H1 (cell line): Measurements from ENCODE around the gene MYO5A. TPM values are rescaled to one million over a fixed set of nuclear protein-coding genes. Genes with fewer than 3 reads are reported as not detected.

ENCODE experiments used
- CTCF ChIA-PET: fragments of 300-600 bp; sonication (Branson Sonifier 250); formaldehyde crosslinking; loops from one replicate; lab custom pipeline; 2021; ENCODE audit not compliant: partially characterized antibody; lab: Charles Lee
- POLR2A ChIA-PET: fragments of 300-600 bp; sonication (Branson Sonifier 250); formaldehyde crosslinking; loops from one replicate; lab custom pipeline; 2021; ENCODE audit warnings: inconsistent platforms; ENCODE audit not compliant: partially characterized antibody; lab: Charles Lee
- DNase-seq, 2 experiments: peaks; one replicate each; pipeline versions ENCODE4 v3.0.0 to v3.0.0-alpha.2; 2010 to 2022; ENCODE audit warnings: low spot score in 2 of 2, low read depth in 1 of 2, mixed read lengths in 1 of 2
- FAIRE-seq: peaks from 2 replicates; lab custom pipeline; 2011; peaks lifted over from hg19 to GRCh38; lab: Jason Lieb, UNC
- H2AFZ ChIP-seq: 2 replicates; pipeline ENCODE4 v1.8.1; 2012; ENCODE audit warnings: low read length, inconsistent platforms
- H2AK5ac ChIP-seq: 2 replicates; pipeline ENCODE4 v1.6.1; 2013; ENCODE audit warnings: low read depth, low read length
- H2BK120ac ChIP-seq: replicated peaks from 2 replicates; pipeline ENCODE3; 2013; ENCODE audit warnings: low read depth, low read length, inconsistent platforms
- H2BK12ac ChIP-seq: 2 replicates; pipeline ENCODE4 v1.6.1; 2013; ENCODE audit warnings: low read depth, low read length
- H2BK15ac ChIP-seq: 2 replicates; pipeline ENCODE4 v1.6.1; 2013; ENCODE audit warnings: low read length
- H2BK20ac ChIP-seq: 2 replicates; pipeline ENCODE4 v1.6.1; 2013; ENCODE audit warnings: low read length
- H2BK5ac ChIP-seq: 2 replicates; pipeline ENCODE4 v1.6.1; 2013; ENCODE audit warnings: low read depth, low read length
- H3K14ac ChIP-seq: 2 replicates; pipeline ENCODE4 v1.6.1; 2013; ENCODE audit warnings: inconsistent platforms; ENCODE audit not compliant: insufficient read length
- H3K18ac ChIP-seq: 2 replicates; pipeline ENCODE4 v1.6.1; 2013; ENCODE audit warnings: low read length; ENCODE audit errors: extremely low read depth
- H3K23ac ChIP-seq: 2 replicates; pipeline ENCODE4 v1.6.1; 2013; ENCODE audit warnings: inconsistent platforms; ENCODE audit not compliant: insufficient read length
- H3K23me2 ChIP-seq: 2 replicates; pipeline ENCODE4 v1.6.1; 2013; ENCODE audit warnings: low read depth, low read length
- H3K27ac ChIP-seq: 2 replicates; pipeline ENCODE4 v1.6.1; 2011; ENCODE audit warnings: low read depth, low read length, inconsistent platforms
- H3K27me3 ChIP-seq, 4 experiments: replicated peaks in 1 of 4; 1 replicate in 1 of 4; 2 replicates in 3 of 4; pipeline versions ENCODE4 v1.6.1 to v1.8.1; 2011 to 2013; ENCODE audit warnings: low read length in 3 of 4, mild to moderate bottlenecking in 3 of 4, inconsistent platforms in 2 of 4, mixed read lengths in 2 of 4, moderate library complexity in 1 of 4; ENCODE audit not compliant: control insufficient read depth in 3 of 4, insufficient read depth in 3 of 4; ENCODE audit errors: extremely low read depth in 1 of 4
- H3K36me3 ChIP-seq, 4 experiments: 2 replicates each; pipeline versions ENCODE4 v1.6.1 to v1.8.1; 2011 to 2013; ENCODE audit warnings: mild to moderate bottlenecking in 4 of 4, low read length in 3 of 4, moderate library complexity in 2 of 4, control low read depth in 1 of 4, inconsistent platforms in 1 of 4; ENCODE audit not compliant: insufficient read depth in 4 of 4, control insufficient read depth in 2 of 4
- H3K4ac ChIP-seq: replicated peaks from 2 replicates; pipeline ENCODE3; 2013; ENCODE audit warnings: low read length, low read depth, mixed read lengths, inconsistent platforms; ENCODE audit not compliant: insufficient read length
- H3K4me1 ChIP-seq, 4 experiments: replicated peaks in 1 of 4; 1 replicate in 1 of 4; 2 replicates in 3 of 4; pipeline versions ENCODE4 v1.6.1 to v1.8.1; 2011 to 2013; ENCODE audit warnings: low read length in 3 of 4, inconsistent platforms in 2 of 4, mixed read lengths in 1 of 4; ENCODE audit not compliant: insufficient read depth in 4 of 4, control insufficient read depth in 3 of 4
- H3K4me2 ChIP-seq, 2 experiments: 2 replicates each; pipeline versions ENCODE4 v1.6.1 to v1.8.1; 2011 to 2013; ENCODE audit warnings: low read depth in 2 of 2, low read length in 2 of 2, control low read depth in 1 of 2, inconsistent platforms in 1 of 2, mild to moderate bottlenecking in 1 of 2; ENCODE audit not compliant: insufficient read depth in 1 of 2
- H3K4me3 ChIP-seq, 4 experiments: fragments of 200-600, 300-600 bp in 1 of 4; sonication (generic), shearing (Covaris generic), sonication (Bioruptor Twin) in 1 of 4; 2 replicates each; pipeline versions ENCODE4 v1.5.1 to v1.8.1; 2011 to 2016; ENCODE audit warnings: low read length in 4 of 4, low read depth in 3 of 4, control low read depth in 2 of 4, inconsistent platforms in 2 of 4, mild to moderate bottlenecking in 2 of 4, mixed read lengths in 1 of 4, moderate library complexity in 1 of 4; ENCODE audit not compliant: insufficient read depth in 2 of 4; ENCODE audit errors: extremely low read depth in 1 of 4
- H3K56ac ChIP-seq: replicated peaks from 2 replicates; pipeline ENCODE3; 2013; ENCODE audit warnings: low read depth, mild to moderate bottlenecking, mixed read lengths, low read length, inconsistent platforms; ENCODE audit not compliant: insufficient read length
- H3K79me1 ChIP-seq: 2 replicates; pipeline ENCODE4 v1.6.1; 2013; ENCODE audit warnings: low read depth, low read length, control low read depth
- H3K79me2 ChIP-seq, 2 experiments: 2 replicates each; pipeline versions ENCODE4 v1.6.1 to v1.8.1; 2012 to 2013; ENCODE audit warnings: low read length in 2 of 2, mild to moderate bottlenecking in 2 of 2, inconsistent platforms in 1 of 2; ENCODE audit not compliant: insufficient read depth in 2 of 2, control insufficient read depth in 1 of 2
- H3K9ac ChIP-seq, 4 experiments: replicated peaks in 1 of 4; 1 replicate in 1 of 4; 2 replicates in 3 of 4; pipeline versions ENCODE4 v1.6.1 to v1.8.1; 2011 to 2013; ENCODE audit warnings: low read depth in 3 of 4, low read length in 3 of 4, control low read depth in 2 of 4, mild to moderate bottlenecking in 2 of 4, moderate library complexity in 2 of 4, inconsistent platforms in 1 of 4; ENCODE audit errors: extremely low read depth in 1 of 4
- H3K9me3 ChIP-seq, 2 experiments: 2 replicates each; pipeline versions ENCODE4 v1.6.1 to v1.8.1; 2012 to 2013; ENCODE audit warnings: mild to moderate bottlenecking in 2 of 2, moderate library complexity in 2 of 2, control low read depth in 1 of 2, inconsistent platforms in 1 of 2, low read depth in 1 of 2, low read length in 1 of 2, mixed read lengths in 1 of 2; ENCODE audit not compliant: insufficient read depth in 2 of 2
- H4K20me1 ChIP-seq, 2 experiments: replicated peaks in 1 of 2; 2 replicates each; pipeline versions ENCODE3 to v1.8.1; 2011 to 2013; ENCODE audit warnings: inconsistent platforms in 2 of 2, low read length in 2 of 2, mild to moderate bottlenecking in 1 of 2; ENCODE audit not compliant: insufficient read depth in 2 of 2, control insufficient read depth in 1 of 2
- H4K5ac ChIP-seq: 2 replicates; pipeline ENCODE4 v1.6.1; 2013; ENCODE audit warnings: low read length, low read depth, mixed read lengths, inconsistent platforms; ENCODE audit not compliant: insufficient read length
- H4K8ac ChIP-seq: 2 replicates; pipeline ENCODE4 v1.8.0; 2013; ENCODE audit warnings: mild to moderate bottlenecking, moderate library complexity, low read length, inconsistent platforms; ENCODE audit not compliant: insufficient read depth; ENCODE audit errors: extremely low read depth
- H4K91ac ChIP-seq: replicated peaks from 2 replicates; pipeline ENCODE3; 2013; ENCODE audit warnings: low read length, mixed read lengths, inconsistent platforms; ENCODE audit not compliant: insufficient read length
- HDAC6 ChIP-seq: IDR thresholded peaks from one replicate; pipeline ENCODE4 v1.7.1; 2012; ENCODE audit warnings: low read depth, mild to moderate bottlenecking, inconsistent platforms, low read length, moderate library complexity
- JUND ChIP-seq: IDR thresholded peaks from 2 replicates; pipeline ENCODE4 v1.6.1; 2011; ENCODE audit warnings: mild to moderate bottlenecking, improper control_type of control experiment, low read length
- SP1 ChIP-seq: IDR thresholded peaks from 2 replicates; pipeline ENCODE4 v1.6.1; 2011; ENCODE audit warnings: low read depth, low read length
- SUZ12 ChIP-seq: fragments of 200-600 bp; sonication (generic); IDR thresholded peaks from 2 replicates; pipeline ENCODE4 v1.6.1; 2012; ENCODE audit warnings: mild to moderate bottlenecking, inconsistent platforms, low read length, moderate library complexity, mixed read lengths
- WGBS, 2 experiments: shearing (Covaris generic) in 1 of 2; methylation state at CpG; one replicate each; pipeline versions ENCODE4 v1.1.6 to v1.1.7; 2013 to 2015; ENCODE audit warnings: low lambda C conversion rate in 2 of 2, mixed read lengths in 2 of 2, inconsistent platforms in 1 of 2, low coverage in 1 of 2, missing lambda C conversion rate in 1 of 2; ENCODE audit not compliant: insufficient replicate concordance in 2 of 2, insufficient coverage in 1 of 2, insufficient read length in 1 of 2; ENCODE audit errors: extremely low coverage in 1 of 2, missing lambda C conversion rate in 1 of 2; 5-methylcytosine and 5-hydroxymethylcytosine counted together
- polyA plus RNA-seq, 7 experiments: library from polyadenylated mRNA; depleted of rRNA in 3 of 7; stranded (reverse) in 5 of 7; unstranded in 2 of 7; fragments of >200 nt in 5 of 7; fragments of 200-250 nt in 2 of 7; gene quantifications; 1 replicate in 5 of 7; 2 replicates in 1 of 7; 4 replicates in 1 of 7; pipeline versions ENCODE4 v1.2.1 to v1.2.3, GENCODE V29; 2011 to 2013; ENCODE audit warnings: missing spikeins in 2 of 7, mixed read lengths in 2 of 7
- total RNA-seq: library from RNA; stranded (reverse); fragmentation: NEBNext Ultra II Directional; extraction: Animal tissue kit (Norgen Biotek cat#: 25700); gene quantifications from 2 replicates; pipeline ENCODE4 v1.2.1, GENCODE V29; 2021

The MYO5A gene
- total and polyA plus RNA-seq, 2 of the 8 experiments (the other 6 are each of a cell fraction or from before 2014, with no cell fraction given), result 11.4 to 24.7 TPM

DNA sequence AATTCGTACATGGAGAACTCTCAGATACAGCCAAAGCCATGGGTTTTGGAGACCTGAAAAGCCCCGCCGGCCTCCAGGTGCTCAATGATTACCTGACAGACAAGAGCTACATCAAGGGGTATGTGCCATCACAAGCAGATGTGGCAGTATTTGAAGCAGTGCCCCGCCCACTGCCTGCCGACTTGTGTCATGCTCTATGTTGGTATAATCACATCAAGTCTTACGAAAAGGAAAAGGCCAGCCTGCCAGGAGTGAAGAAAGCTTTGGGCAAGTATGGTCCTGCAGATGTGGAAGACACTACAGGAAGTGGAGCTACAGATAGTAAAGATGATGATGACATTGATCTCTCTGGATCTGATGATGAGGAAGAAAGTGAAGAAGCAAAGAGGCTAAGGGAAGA, 23.5 kb downstream of the MYO5A start:
- no peak overlapping the region for H2BK20ac ChIP-seq
- DNase-seq (no peak), FAIRE-seq (no peak)
- no peaks in the 10 kb centered on the region for H3K23me2 ChIP-seq
- no peaks in the 10 kb centered on the region for H3K36me3 ChIP-seq
- no peak overlapping the region for H3K23ac ChIP-seq
- H3K4ac ChIP-seq, result no peak overlapping the region
- no peak overlapping the region for H3K9ac ChIP-seq
- H3K18ac ChIP-seq, result no peak overlapping the region
- no peak overlapping the region for H3K27ac ChIP-seq
- H2BK5ac ChIP-seq, result no peak overlapping the region
- H3K4me3 ChIP-seq, result no peak overlapping the region
- H2BK12ac ChIP-seq, result no peak overlapping the region
- H2AK5ac ChIP-seq, result no peak overlapping the region
- no peak overlapping the region for H2BK120ac ChIP-seq
- H3K4me1 ChIP-seq, result no peaks in the 10 kb centered on the region
- no peak overlapping the region for H4K5ac ChIP-seq
- H4K20me1 ChIP-seq, result no peaks in the 10 kb centered on the region
- no peak overlapping the region for H3K56ac ChIP-seq
- ChIA-PET CTCF (no interaction called here), POLR2A (no interaction called here)
- H3K4me2 ChIP-seq, result no peak overlapping the region
- H3K14ac ChIP-seq, result no peak overlapping the region
- H2AFZ ChIP-seq, result no peak overlapping the region
- TF ChIP-seq HDAC6, result no peak
- TF ChIP-seq SP1, result no peak
- TF ChIP-seq JUND, result no peak
- no peak for TF ChIP-seq SUZ12
- H3K79me2 ChIP-seq, result peaks cover 0 to 6% of the 10 kb centered on the region in 2 experiments; a peak in 1 of 4 replicates
- H4K91ac ChIP-seq, result no peak overlapping the region
- no peaks in the 10 kb centered on the region for H3K27me3 ChIP-seq
- no peaks in the 10 kb centered on the region for H3K79me1 ChIP-seq
- H4K8ac ChIP-seq, result no peak overlapping the region
- H3K9me3 ChIP-seq, result no peaks in the 10 kb centered on the region
- H2BK15ac ChIP-seq, result no peak overlapping the region
- 89% methylated on average over 6 of the region's 6 CpGs; no CpG with 5 or more reads in 1 of the 2 experiments for WGBS, 2 experiments
